Left ventricle myocardium superior (tissue), 1 donor: ENCODE data around the gene KANK4. TPM values are rescaled to one million over a fixed set of nuclear protein-coding genes. Genes with fewer than 3 reads are reported as not detected.
"Not testable (repeated sequence)": the region's sequence is repeated elsewhere in the genome, so short reads cannot be mapped to it uniquely, and the experiment has no call there.

Experiments used
- ATAC-seq: fragments of 200-7000 bp; cut with Tn5 transposase; one replicate; pipeline ENCODE4 v1.9.1; 2020; ENCODE audit warnings: mild to moderate bottlenecking, moderate library complexity
- DNase-seq: peaks from one replicate; pipeline ENCODE4 v3.0.0-alpha.2; 2020
- intact Hi-C: fragments of 100-400 bp; cut with micrococcal nuclease; formaldehyde crosslinking; loops from one replicate; pipeline ENCODE4 v1.11.0; 2022
- total RNA-seq: library from RNA; stranded (reverse); fragmentation: NEBNext Ultra II Directional; extraction: Animal tissue kit (Norgen Biotek cat#: 25700); gene quantifications from one replicate; pipeline ENCODE4 v1.2.1, GENCODE V29; 2021
- donor health status: DM: no; HTN: yes; CAD: no; lungs with severe emphysema.

Gene KANK4
- total RNA-seq, 1 donor from 2014 or later = 0.25 TPM

DNA sequence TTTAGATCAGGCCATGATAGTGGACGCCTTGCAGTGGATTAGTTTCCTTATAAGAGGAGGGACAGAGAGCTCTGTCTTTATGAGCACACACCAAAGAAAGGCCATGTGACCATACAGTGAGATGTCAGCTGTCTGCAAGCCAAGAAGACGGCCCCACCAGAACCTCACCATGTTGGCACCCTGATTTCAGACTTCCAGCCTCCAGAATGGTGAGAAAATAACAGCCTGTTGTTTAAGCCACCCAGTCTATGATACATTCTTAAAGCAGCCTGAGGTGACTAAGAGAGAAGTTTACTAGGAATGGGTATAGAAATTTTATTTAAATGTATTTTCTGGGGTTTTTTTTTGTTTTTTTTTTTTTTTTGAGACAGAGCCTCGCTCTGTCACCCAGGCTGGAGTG lies 95.1 kb downstream of the KANK4 start:
- DNase-seq (no peak), ATAC-seq (no peak)
- intact Hi-C loops = no loop called here

DNA sequence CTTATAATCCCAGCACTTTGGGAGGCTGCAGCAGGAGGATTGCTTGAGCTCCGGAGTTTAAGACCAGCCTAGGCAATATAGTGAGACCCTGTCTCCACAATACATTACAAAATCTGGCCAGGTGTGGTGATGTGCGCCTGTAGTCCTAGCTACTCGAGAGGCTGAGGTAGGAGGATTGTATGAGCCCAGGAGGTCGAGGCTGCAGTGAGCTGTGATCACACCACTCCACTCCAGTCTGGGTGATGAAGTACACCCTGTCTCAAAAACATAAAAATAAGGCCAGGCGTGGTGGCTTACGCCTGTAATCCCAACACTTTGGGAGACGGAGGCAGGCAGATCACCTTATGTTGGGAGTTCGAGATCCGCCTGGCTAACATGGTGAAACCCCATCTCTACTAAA lies 96.9 kb downstream of the KANK4 start:
- ATAC-seq (no peak), DNase-seq (no peak)
- intact Hi-C loops = no loop called here

DNA sequence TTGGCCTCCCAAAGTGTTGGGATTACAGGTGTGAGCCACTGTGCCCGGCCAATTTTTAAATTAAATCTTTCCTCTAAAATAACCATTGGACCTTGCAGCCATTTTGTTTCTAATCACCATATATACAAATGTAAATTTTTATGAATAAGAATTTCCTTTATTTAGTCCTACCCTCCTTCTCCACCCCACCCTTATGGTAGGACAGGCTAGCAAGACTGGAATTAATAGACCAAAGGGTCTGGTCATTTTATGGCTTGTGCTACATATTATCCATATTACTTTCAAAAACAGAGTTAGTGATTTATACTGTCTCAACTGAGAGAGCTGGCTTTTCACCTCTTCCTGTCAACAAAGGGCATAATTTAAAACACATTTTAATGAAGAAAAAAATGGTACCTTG lies 98.1 kb downstream of the KANK4 start:
- DNase-seq (no peak), ATAC-seq (no peak)
- intact Hi-C loops = no loop called here

DNA sequence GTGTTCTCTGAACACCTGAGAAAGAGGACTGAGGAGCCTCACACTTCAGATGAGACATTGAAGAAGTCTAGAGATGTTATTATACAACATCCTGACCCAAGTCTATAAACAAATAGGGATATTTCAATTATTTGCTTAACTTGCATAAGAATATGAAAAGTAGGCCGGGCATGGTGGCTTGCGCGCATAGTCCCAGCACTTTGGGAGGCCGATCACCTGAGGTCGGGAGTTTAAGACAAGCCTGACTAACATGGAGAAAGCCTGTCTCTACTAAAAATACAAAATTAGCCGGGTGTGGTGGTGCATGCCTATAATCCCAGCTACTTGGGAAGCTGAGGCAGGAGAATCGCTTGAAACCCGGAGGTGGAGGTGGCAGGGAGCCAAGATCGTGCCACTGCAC lies 98.8 kb downstream of the KANK4 start:
- DNase-seq, intact Hi-C loops, ATAC-seq: not testable (repeated sequence)

DNA sequence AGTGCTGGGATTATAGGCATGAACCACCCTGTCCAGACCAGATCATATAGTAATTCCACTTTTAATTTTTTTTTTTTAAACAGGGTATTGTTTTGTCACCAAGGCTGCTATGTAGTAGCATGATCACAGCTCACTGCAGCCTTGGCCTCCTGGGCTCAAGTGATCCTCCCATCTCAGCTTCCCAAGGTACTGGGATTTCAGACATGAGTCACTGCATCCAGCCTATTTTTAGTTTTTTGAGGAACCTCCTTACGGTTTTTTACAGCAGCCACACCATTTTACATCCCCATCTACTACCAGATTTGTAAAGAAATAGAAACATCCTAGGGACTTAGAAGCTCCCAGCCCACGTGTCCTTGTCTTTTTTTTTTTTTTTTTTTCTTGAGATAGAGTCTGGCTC lies 100.6 kb downstream of the KANK4 start:
- intact Hi-C loops = no loop called here
- no peak for DNase-seq
- ATAC-seq = no peak

DNA sequence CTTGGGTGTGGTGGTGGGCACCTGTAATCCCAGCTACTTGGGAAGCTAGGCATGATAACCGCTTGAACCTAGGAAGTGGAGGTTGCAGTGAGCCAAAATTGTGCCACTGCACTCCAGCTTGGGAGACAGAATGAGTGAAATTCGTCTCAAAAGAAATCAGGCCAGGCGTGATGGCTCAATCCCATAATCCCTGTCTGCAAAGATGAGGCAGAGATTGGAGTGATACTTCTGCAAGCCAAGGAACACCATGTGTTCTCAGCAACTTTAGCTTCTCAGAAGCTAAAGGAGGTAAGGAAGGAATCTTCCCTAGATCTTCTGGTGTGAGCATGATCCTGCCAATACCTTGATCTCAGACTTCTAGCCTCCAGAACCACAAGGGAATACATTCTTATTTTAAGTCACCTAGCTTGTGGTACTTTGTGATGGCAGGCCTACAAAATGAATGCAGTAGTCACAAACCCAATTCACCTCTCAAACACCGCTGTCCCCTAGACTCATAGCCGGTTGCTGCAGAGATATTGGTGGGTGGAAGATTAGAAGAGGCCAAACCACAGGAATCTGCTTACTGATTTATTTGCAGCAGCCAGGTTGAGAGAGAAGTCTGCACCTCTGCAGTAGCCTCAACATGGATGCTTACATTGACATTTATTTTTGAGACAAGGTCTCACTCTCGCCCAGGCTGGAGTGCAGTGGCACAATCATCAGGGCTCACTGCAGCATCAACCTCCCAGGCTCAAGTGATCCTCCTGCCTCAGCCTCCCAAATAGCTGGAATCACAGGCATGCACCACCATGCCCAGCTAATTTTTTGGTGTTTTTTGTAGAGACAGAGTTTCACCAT lies 105.9 kb downstream of the KANK4 start:
- intact Hi-C loops = no loop called here
- ATAC-seq = no peak
- DNase-seq = no peak

DNA sequence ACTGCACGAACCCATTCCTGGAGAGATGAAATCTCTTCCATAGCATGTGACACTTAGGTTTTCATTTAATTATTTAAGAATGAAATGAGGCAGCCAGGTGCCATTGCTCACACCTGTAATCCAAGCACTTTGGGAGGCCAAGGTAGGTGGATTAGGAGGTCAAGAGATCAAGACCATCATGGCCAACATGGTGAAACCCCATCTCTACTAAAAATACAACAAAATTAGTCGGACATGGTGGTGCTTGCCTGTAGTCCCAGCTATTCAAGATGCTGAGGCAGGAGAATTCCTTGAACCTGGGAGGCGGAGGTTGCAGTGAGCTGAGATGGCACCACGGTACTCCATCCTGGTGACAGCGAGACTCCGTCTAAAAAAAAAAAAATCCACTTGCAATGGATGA lies 106.8 kb downstream of the KANK4 start:
- ATAC-seq (no peak), DNase-seq (no peak)
- intact Hi-C loops = no loop called here

DNA sequence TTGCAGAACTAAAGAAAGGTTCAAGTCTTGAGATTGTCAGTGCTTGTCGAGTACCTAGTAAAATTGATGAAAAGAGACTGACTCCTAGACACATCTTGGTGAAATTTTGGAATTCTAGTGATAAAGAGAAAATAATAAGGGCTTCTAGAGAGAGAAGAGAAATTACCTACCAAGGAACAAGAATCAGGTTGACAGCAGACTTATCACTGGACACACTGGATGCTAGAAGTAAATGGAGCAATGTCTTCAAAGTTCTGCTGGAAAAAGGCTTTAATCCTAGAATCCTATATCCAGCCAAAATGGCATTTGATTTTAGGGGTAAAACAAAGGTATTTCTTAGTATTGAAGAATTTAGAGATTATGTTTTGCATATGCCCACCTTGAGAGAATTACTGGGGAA lies 108.3 kb downstream of the KANK4 start:
- intact Hi-C loops = no loop called here
- no peak for ATAC-seq
- no peak for DNase-seq

DNA sequence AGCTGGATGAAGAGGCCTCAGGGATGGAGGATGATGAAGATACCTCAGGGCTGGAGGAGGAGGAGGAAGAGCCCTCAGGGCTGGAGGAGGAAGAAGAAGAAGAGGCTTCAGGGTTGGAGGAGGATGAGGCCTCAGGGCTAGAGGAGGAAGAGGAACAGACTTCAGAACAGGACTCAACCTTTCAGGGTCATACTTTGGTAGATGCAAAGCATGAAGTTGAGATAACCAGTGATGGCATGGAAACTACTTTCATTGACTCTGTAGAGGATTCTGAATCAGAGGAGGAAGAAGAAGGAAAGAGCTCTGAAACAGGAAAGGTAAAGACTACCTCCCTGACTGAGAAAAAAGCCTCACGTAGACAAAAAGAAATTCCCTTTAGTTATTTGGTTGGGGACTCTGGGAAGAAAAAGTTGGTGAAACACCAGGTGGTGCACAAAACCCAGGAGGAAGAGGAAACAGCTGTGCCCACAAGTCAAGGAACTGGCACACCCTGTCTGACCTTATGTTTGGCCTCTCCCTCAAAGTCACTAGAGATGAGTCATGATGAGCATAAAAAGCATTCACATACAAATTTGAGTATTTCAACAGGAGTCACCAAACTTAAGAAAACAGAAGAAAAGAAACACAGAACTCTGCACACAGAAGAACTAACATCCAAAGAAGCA lies 109.2 kb downstream of the KANK4 start:
- DNase-seq (no peak), ATAC-seq (no peak)
- intact Hi-C loops = no loop called here

DNA sequence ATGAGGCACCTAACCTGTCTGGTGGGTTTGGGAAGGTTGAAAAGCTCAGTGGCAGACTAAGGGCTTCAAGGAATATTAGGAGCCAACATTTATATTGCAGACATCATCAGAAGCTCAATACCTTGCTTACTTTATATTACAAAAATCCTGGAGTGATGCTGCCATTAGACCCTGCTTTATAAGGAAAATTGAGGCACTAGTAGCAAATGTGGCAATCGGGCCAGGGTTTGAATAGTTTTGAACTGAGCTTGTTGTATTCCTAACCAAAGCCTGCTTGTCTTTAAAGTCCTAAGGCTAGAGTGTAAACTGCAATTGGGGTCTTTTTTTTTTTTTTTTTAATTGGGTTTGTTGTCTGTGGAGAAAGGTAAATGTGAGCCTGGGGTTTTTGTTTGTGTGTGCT lies 110.3 kb downstream of the KANK4 start:
- intact Hi-C loops = no loop called here
- DNase-seq (no peak), ATAC-seq (no peak)

DNA sequence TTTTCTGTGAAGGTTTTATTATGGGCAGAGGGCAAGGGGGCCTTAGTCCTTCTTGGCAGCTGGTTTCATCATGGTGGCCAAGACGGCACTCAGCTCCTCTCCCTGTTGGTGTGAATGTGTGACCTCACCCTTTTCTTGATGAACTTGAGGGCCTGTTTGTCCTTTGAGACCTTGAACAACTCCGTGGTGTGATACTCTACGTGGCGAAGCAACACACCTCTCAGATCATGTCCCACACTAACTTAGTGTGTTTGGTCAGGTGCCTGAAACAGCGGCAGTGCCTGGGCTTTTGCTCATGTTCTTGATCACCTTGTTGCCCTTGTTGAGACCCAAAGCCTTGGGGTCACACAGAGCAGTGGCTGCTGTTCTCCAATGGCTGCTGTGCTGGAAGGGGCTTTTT lies 111.1 kb downstream of the KANK4 start:
- DNase-seq (no peak), ATAC-seq (no peak)
- intact Hi-C loops = no loop called here

DNA sequence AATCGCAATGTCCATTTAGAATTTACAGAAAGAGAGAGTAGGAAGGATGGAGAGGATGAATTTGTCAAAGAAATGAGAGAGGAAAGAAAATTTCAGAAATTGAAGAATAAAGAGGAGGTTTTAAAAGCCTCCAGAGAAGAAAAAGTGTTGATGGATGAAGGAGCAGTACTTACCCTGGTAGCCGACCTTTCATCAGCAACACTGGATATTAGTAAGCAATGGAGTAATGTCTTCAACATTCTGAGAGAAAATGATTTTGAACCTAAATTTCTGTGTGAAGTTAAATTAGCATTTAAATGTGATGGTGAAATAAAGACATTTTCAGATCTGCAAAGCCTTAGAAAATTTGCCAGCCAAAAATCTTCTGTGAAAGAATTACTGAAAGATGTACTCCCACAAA lies 112.0 kb downstream of the KANK4 start:
- intact Hi-C loops = no loop called here
- DNase-seq (no peak), ATAC-seq (no peak)

DNA sequence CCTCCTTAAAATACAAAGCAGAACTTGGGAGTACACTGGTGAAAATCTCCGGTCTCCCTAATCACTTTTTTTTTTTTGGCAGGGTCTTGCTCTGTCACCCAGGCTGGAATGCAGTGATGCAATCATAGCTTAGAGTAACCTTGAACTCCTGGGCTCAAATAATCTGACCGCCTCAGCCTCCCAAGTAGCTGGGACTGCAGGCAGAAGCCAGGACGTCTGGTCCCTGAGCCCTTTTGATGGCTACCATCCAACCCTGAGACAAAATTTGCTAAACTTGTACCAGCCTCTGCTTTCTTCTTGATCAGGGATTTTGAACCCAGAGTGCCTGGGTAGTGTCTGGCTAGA lies 120.5 kb downstream of the KANK4 start:
- ATAC-seq = no peak

DNA sequence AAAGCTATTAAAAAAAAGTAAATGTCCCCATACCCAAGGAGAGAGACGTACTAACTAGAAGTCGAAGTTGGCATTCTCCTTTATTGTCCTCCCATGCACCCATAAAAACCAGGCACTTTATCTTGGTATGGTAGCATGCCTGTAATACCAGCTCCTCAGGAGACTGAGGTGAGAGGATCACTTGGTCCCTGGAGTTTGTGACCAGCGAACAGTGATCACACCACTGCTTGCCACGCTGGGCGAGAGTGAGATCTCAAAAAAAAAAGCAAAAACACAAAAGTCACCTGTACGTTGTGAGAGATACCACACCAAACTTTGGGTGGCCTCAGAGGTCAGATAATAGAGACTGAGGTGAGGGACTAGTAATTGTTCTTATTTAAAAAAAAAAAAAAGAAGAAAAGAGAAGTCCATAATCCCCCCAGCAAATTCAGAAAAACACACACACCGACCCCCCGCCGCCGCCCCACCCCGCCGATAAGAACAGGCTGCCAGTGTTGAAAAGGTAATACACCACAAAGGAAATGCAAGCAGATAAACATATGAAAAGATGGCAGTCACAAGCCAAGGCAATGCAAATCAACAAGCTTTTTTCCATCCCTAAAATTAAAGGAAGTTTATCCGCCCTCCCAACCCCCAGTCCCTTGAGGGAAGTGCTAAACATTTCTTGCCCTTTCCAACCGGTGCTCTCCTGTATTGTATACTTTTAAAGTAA lies 121.0 kb downstream of the KANK4 start:
- ATAC-seq (no peak), DNase-seq (no peak)
- intact Hi-C loops = no loop called here

More for the DNA sequence above, 120.5 kb downstream of the KANK4 start:
- DNase-seq = no peak
- intact Hi-C loops = no loop called here

DNA sequence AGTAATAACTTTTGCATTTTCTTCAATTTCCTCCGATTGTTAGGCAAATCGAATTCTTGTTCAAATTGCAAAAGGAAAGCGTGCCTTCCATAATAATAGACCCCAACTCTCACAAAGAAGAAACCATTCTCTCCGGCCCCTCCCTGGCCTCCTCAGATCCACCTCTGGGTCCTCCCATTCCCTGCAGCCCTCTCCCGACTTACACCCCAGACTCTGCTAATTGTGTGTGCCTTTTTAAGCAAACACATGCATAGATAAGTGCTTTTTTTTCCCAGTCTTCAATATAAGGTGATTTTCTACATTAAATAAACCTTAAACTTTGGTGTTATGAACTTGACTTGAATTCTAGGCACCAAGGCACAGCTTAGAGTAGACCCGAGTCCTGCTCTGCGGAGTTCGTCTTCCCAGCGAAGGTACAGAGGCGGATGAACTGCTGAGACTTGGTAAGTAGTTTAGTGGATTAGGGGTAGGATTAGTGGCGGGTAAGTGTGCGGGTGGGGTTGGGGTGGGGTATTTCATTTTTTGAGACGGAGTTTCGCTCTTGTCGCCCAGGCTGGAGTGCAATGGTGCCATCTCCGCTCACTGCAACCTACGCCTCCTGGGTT lies 123.0 kb downstream of the KANK4 start:
- ATAC-seq (no peak), DNase-seq (no peak)
- intact Hi-C loops = no loop called here

DNA sequence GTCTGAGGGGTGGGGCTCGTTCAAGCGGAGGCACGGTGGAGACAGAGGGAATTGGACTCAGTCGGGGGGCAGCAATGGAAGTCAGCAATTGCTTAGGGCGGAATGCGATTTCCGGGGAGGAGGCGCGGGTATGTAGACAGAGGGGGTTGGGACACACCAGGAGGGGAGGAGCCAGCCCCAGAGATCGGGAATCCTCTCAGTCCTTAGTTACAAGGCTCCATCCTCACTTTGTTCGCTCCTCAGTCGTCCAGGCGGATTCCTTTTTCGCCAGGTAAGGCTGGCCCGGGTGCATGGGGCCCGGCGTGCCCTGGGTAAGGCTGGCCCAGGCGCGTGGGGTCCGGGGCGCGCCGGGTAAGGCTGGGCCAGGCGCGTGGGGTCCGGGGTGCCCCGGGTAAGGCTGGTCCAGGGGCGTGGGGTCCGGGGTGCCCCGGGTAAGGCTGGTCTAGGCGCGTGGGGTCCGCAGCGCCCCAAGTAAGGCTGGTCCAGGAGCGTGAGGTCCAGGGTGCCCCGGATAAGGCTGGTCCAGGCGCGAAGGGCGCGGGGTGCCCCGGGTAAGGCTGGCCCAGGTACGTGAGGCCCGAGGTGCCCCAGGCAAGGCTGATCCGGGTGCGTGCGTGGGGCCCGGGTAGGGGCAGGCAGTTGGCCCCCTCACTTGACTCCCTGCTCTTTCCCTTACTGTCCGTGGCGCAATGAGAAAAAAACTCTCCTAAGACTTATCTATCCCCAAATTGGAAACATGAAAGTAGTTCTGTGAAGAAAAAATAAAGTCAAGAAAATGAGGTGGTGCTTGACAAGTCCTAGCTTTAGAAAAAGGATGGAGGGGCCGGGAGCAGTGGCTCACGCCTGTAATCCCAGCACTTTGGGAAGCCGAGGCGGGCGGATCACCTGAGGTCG lies 124.3 kb downstream of the KANK4 start, which contains the start of gene L1TD1:
TSS of gene L1TD1 (plus strand) at position 199 of the 894 bp plus-strand sequence. CDS start 11,780 bp downstream, outside the sequence.
- ATAC-seq = no peak
- intact Hi-C loops = no loop called here
- DNase-seq = no peak

DNA sequence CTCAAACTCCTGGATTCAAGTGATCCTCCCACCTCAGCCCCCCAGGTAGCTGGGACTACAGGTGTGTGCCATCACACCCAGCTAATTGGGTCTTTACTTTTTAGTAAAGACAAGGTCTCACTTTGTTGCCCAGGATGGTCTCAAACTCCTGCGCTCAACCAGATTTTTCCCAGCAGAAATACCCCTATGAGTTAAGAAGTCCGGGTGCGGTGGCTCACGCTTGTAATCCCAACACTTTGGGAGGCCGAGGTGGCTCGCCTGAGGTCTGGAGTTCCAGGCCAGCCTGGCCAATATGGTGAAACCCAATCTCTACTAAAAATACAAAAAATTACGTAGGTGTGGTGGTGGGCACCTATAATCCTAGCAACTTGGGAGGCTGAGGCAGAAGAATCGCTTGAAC lies 131.1 kb downstream of the KANK4 start:
- DNase-seq (no peak), ATAC-seq (no peak)
- intact Hi-C loops = no loop called here

DNA sequence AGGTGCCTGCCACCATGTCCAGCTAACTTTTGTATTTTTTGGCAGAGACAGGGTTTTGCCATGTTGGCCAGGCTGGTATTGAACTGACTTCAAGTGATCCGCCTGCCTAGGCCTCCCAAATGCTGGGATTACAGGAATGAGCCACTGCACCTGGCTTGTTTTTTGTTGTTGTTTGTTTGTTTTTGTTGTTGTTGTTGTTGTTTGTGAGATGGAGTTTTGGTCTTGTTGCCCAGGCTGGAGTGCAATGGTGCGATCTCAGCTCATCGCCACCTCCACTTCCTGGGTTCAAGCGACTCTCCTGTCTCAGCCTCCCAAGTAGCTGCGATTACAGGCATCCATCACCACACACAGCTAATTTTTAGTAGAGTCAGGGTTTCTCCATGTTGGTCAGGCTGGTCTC lies 131.7 kb downstream of the KANK4 start:
- no peak for ATAC-seq
- intact Hi-C loops = no loop called here

More for the DNA sequence above, 131.7 kb downstream of the KANK4 start:
- DNase-seq = no peak
